Activated CD4-positive, alpha-beta T cell treated with anti-CD3 and anti-CD28 coated beads for 24 hours (primary cell): ENCODE data around the gene ABCC8.

Experiments
- DNase-seq, 2 donors: peaks; one replicate each; pipeline ENCODE4 v3.0.0-alpha.2; 2020; ENCODE audit warnings: low read depth in 2 of 2

Gene ABCC8

GRCh38 chr11:17403980-17404759 lies 72.5 kb downstream of the ABCC8 start:
- no peak for DNase-seq

- DNase-seq, result no peak
These were observed 74.2 kb downstream of the ABCC8 start for GRCh38 chr11:17402486-17402885.

GRCh38 chr11:17401841-17402240 lies 74.8 kb downstream of the ABCC8 start:
- no peak for DNase-seq

GRCh38 chr11:17401316-17401715 lies 75.3 kb downstream of the ABCC8 start:
- DNase-seq, result no peak

- no peak for DNase-seq
These were observed 76.4 kb downstream of the ABCC8 start for GRCh38 chr11:17400048-17400775.

- no peak for DNase-seq
These were observed 77.4 kb downstream of the ABCC8 start for GRCh38 chr11:17399236-17399635.

GRCh38 chr11:17397311-17398002 lies 79.2 kb downstream of the ABCC8 start:
- no peak for DNase-seq

GRCh38 chr11:17396598-17397310 lies 79.9 kb downstream of the ABCC8 start:
- no peak for DNase-seq

- DNase-seq, result no peak
These were observed 80.7 kb downstream of the ABCC8 start for GRCh38 chr11:17395978-17396377.

GRCh38 chr11:17395554-17395961 lies 81.1 kb downstream of the ABCC8 start:
- no peak for DNase-seq

GRCh38 chr11:17394743-17395390 lies 81.8 kb downstream of the ABCC8 start:
- no peak for DNase-seq

GRCh38 chr11:17393472-17393871 lies 83.2 kb downstream of the ABCC8 start:
- DNase-seq, result no peak

- no peak for DNase-seq
These were observed 83.8 kb downstream of the ABCC8 start for GRCh38 chr11:17392872-17393271.

GRCh38 chr11:17391493-17392355 lies 84.9 kb downstream of the ABCC8 start:
- no peak for DNase-seq

GRCh38 chr11:17389957-17390649 lies 86.5 kb downstream of the ABCC8 start:
- no peak for DNase-seq

- peak; percentile 62 to 73 for DNase-seq
These were observed 87.3 kb downstream of the ABCC8 start for GRCh38 chr11:17389211-17389956.

GRCh38 chr11:17388609-17389210 lies 87.9 kb downstream of the ABCC8 start, which contains the start of gene KCNJ11:
Gene KCNJ11 (minus strand): TSS chr11:17388659. CDS start chr11:17388091, 568 bp downstream.
- no peak for DNase-seq

GRCh38 chr11:17387811-17388210 lies 88.8 kb downstream of the ABCC8 start:
- DNase-seq, result no peak

- DNase-seq, result no peak
These were observed 89.4 kb downstream of the ABCC8 start for GRCh38 chr11:17387254-17387653.
